CD4-positive, alpha-beta T cell treated with Interleukin-17A for 1 hour (primary cell): ENCODE results near the gene PNPLA1.

Experiments used
- DNase-seq: peaks from one replicate; pipeline ENCODE4 v3.0.0-alpha.2; 2020

The PNPLA1 gene, protein sequence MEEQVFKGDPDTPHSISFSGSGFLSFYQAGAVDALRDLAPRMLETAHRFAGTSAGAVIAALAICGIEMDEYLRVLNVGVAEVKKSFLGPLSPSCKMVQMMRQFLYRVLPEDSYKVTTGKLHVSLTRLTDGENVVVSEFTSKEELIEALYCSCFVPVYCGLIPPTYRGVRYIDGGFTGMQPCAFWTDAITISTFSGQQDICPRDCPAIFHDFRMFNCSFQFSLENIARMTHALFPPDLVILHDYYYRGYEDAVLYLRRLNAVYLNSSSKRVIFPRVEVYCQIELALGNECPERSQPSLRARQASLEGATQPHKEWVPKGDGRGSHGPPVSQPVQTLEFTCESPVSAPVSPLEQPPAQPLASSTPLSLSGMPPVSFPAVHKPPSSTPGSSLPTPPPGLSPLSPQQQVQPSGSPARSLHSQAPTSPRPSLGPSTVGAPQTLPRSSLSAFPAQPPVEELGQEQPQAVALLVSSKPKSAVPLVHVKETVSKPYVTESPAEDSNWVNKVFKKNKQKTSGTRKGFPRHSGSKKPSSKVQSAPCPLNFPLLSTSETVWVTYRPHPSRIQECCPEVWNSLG

DNA sequence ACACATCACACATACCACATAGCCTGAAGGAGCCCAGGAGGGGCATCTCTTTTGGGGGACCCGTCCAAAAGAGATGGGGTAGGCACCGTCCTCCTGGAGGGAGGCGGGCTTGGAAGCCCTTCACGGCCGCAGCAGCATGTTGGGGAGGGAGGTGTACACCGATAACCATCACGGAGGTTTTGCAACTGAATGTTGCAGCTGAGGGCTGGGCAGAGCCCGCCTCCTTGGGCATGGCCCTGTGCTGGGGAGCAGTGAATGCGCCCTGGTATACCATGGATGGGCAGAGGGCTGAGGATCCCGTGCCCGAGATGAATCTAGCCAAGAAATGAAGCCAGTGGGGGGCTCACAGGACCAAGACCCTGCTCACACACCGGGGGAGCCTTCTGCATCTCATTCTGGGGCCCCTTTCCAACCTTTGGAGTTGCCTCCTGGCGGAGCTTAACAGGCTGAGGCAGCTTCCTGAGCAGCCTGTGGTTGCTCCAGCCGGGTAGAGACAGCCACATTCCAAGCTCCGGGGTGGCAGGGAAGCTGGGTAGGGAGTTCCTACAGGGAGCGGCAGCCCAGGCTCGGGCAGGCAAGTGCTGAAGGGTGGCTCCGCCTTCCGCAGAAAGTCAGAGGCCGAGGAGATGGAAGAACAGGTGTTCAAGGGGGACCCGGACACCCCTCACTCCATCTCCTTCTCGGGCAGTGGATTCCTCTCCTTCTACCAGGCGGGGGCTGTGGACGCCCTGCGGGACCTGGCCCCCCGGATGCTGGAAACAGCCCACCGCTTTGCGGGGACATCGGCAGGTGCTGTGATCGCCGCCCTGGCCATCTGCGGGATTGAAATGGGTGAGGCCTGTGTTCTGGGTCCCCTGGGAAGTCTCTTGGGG lies at the start of gene PNPLA1:
Gene PNPLA1, plus strand, starts transcription at position 227 of the 872 bp plus-strand sequence. Its CDS starts 400 bp downstream, at position 627.
- no peak for DNase-seq

DNA sequence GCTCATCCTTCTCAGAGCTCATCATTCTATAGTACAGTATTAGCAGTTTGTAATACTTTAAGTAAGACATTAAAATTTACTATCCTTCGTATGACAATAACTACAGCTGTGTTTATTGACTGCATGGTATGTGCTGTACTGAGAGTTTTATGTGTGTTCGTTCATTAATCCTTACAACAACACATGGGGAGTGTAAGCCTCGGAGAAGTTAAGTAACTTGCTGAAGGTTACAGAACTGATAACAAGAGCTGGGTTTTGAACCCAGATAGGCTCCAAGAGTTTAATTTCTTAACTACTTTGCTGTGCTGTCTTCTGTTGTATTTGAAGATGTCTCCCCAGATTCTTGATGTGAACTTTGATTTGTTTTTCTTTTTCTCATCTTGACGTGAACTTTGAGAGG lies 49.6 kb upstream of the PNPLA1 start:
- DNase-seq: no peak

DNA sequence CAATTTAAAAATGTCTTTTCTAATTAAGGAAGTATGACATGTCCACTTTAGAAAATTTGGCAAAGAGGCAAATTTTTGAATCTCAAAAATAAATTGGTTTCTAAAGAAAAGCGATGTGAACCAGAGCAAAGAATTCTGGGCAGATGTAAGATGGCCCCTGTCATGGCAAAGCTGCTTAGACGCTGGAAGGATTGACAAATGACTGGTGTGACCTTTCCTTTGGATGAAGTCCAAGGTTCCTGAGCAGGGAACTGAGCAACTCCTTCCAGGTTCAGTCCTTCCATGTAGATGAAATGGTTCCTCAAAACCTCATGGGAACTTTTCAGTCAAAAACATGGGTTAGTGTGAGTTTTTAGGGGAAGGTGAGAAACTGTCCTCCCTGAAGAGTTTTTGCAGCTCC lies 48.2 kb upstream of the PNPLA1 start:
- no peak for DNase-seq

DNA sequence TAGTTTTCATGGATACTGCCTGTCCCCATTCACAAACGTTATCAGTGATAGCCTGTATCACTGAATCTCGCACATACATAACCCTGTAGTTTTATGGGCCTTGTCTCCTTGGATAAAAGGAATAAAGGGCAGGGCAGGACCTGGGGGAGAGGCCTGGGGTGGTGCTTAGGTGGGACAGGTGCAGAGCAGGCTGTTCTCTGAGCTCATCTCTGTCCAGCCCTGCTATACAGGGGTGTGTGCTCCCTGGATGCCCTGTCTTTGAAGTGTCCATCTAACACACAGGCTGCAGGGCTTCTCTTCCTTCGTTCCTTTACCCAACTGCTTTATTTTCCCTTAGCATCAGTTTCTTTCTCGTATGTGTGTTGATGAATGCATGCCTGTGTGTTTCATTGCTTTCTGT lies 46.9 kb upstream of the PNPLA1 start:
- no peak for DNase-seq

DNA sequence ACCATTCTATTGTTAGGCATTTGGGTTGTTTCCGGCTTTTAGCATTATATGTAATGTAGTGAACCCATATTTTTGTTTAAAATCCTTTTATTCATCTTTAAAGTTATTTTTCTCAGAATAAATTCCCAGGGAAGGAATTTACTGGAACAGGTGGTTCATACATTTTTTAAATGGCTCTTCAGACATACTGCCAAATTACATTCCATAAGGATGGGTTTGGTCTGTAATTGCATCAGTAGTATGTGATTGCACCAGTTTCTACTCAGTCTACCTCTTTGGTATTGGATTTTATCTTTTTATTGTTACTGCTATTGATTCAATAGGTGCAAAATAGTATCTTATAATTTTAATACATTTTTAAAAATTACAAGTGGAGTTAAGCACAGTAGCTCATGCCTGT lies 46.2 kb upstream of the PNPLA1 start:
- no peak for DNase-seq

DNA sequence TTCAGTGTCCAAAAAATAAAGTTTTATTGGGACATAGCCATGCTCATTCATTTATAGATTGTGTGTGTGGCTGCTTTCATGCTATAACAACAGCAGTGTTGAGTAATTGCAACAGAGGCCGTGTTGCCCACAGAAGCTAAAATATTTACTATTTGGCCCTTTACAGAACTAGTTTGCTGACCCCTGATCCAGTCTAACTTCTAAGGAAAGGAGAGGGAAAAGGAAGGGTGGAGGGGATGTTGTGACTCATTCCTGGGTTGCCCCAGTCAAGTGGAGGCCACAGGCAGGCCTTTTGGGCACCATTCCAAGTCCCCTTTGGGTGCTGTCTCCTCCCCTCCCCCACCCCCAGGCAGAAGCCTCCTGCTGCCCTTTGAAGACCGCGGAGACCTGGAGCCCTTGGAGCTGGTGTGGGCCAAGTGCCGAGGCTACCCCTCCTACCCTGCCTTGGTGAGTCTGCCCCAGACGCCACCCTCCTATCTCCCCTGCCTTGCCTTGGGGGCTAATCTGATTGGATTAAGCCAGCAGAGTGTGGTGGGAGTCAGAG lies 44.9 kb upstream of the PNPLA1 start:
- DNase-seq: no peak

DNA sequence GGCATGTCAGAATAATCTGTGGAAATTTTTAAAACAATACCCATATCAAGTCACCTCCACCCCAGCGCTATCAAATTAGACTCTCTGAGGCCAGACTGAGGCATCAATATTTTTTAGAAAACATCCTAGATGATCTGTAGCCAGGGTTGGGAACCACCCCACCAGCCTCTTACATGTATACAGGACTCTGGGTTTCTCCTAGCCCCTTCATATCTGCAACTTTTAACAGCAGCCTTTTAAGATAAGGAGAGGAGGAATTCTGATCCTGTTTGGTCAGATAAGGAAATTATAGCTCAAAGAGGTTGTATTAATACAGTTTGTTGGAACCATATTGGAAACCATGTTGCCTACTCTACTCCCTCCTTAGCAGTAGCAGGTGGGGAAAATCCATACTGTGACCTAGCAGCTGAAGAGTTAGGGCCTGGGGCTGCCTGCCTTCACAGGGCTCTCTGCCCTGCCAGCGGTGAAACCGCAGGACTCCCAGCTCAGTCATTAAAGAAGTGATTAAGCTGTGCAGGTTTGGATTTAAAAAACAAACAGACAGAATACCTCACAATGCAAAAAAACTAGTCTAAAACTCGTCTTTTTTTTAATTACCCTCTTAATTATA lies 43.3 kb upstream of the PNPLA1 start:
- DNase-seq: no peak

DNA sequence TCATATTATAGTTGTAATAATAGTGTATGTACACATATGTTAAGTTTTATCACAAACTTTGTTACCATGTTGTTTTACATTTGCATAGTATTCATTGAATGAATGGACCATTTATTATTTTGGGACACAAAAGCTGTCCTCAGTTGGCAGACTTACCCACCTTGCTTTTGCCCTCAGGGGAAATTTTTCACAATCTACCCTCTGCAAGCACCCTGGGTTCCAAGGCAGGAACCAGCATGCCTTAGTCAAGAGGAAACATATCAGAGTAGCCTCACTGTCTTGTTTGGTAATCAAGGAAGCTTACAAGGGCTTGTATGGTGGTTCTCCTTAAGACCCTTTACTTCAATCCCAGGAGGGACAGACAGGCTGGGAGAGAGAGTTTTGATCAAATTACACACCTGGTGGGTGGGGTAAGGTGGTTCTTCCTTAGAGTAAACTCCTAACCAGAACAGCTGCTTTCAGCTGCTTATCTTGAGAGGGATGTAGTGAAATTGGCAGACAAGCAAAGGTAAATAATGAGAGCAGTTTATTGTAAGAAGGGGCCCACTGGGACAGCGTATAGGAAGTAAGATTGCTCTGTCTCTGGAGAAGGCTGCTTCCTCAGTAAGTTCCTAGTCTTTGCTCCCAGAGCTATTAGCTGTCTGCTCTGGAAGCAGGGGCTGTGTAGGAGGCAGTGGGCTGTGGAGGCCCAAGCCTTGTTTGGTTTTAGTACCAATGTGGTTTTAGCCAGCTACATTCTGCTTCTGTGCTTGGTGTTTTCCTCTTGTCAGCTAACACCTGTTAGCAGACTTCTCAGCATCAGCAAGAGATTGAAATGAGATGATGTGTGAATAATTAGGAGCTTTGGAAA lies 42.3 kb upstream of the PNPLA1 start:
- DNase-seq: no peak

DNA sequence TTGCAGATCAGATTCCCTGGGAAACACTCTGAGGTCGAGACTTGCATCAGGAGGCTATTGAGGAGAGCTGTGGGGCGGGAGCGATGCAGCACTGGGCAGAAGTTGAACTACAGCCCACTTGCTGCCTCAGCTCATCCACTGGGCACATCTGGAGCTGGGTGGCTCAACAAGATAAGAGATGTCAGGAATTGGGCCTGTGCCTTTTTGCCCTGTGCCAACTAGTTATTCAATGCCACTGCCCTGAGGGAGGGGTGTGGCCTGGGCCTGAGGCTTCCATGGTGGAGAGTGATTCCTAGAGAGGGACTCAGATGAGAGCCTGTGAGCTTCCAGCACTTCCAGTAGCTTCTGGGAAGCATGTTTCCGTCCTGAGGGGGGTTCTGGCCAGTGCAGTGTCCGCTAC lies 40.6 kb upstream of the PNPLA1 start:
- no peak for DNase-seq

DNA sequence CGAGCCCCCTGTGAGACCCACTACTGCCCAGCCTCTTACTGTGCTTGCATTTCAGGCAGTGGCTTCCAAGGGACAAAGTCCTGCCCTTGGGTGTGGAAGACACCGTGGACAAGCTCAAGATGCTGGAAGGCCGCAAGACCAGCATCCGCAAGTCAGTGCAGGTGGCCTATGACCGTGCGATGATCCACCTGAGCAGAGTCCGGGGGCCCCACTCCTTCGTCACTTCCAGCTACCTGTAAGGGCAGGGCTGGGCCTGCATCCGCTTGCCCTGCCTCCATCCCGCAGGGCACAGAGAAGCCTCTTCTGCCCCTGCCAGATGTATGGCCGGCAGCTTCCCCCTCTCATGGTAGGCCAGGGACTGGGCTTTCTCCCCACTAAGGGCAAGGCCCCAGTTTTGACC lies 39.5 kb upstream of the PNPLA1 start:
- DNase-seq: no peak

DNA sequence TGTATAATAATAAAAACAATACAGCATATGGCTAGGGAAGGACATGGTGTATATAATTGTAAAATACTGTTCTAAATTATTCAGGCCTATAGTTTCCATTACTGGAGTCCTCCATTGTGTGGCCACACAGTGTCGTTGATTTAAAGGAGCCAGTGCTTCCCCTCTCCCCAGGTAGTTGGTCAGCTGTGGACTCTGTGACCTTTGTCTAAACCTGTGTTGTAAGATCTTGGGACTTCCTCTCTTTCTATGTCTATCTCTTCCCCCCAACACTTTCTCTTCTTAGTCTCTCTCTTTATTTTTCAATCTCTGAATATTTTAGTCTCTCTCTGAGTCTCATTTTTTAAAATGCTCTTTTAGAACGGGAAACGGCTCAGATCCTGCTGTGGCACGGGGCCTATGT lies 37.7 kb upstream of the PNPLA1 start:
- no peak for DNase-seq

DNA sequence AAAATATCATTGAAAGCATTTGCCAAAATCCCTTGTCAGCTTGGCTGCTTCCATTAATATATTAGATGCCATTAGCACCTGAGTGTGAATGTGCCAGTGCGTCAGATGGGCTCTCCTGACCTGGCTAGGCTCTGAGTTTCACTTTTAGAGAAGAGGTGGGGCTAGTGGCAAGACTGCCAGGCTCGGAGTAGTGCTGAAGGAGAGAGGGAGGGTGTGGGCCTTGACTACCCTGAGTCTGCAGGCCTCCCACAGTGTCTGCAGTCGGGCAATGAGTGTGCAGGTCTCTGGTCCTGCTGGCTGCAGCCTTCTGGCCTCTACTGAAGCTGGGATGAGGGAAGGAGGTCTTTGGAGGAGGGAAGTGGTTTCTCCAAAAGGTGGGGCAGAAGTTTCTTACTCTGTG lies 34.6 kb upstream of the PNPLA1 start:
- no peak for DNase-seq

DNA sequence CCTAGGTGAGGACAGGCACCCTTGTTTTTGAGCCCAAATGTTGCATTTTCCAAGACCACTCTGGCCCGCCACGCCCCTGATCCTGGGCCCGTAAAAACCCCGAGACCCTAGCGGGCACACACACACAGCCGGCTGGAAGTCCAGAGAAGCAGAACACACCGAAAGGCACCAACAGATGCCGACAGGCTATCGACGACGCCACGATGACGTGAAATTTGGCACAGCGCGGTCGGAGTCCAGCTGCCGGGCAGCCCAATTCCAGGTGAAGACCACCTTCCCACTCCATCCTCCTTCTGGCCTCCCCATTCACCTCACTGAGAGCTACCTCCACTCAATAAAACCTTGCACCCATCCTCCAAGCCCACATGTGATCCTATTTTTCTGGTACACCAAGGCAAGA lies 34.0 kb upstream of the PNPLA1 start:
- DNase-seq: no peak

DNA sequence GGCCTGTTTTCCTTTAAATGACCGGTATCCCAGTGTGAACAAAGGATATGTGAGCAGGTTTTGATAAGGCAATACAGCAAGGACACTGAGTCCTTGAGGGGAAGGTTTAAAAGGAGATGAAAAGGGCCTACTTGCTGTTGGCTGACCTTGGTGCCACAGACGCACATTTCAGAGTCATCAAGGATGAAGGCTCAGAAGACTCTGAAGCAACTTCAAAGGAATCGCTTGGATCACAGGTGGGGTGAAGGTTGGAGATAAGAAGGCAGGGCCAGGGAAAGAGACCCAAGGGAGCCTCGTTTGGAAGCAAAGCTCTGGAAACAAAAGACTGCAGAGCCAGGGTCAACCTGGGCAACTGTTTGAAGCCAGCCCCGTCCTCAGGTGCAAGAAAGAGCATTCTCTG lies 30.1 kb upstream of the PNPLA1 start:
- DNase-seq: no peak

DNA sequence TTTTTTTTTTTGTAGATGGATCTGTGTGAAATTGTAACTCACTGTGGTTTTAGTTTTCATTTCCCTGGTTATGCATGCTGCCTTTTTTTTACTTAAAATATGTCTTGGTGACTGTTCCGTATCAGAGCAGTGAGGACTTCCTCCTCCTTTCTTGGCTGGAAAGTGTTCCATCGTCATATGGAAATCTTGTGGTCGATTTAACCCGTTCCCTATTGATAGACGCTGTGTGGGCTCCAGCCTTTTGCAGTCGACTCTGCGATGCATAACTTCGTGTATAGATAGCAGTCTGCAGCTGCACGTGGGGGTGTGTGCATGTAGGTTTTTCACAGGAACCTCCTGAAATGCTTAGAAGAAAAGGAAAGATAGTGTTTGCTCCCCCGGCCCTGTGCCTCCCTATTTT lies 28.1 kb upstream of the PNPLA1 start:
- DNase-seq: no peak

DNA sequence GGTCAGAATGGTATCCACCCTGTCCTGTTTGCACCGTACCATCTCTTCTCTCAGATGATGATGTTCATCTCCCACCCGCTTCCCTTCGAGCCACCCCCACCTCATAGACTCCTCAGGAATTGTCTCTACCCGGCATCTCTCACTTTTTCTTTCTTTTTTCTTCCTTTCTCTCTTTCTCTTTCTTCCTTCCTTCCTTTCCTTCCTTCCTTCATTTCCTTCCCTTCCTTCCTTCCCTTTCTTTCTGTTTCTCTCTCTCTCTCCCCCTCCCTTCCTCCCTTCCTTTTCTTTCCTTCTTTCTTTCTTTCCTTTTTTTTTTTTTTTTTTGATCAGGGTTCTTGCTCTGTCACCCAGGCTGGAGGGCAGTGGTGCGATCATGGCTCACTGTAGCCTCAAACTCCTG lies 27.7 kb upstream of the PNPLA1 start:
- no peak for DNase-seq

DNA sequence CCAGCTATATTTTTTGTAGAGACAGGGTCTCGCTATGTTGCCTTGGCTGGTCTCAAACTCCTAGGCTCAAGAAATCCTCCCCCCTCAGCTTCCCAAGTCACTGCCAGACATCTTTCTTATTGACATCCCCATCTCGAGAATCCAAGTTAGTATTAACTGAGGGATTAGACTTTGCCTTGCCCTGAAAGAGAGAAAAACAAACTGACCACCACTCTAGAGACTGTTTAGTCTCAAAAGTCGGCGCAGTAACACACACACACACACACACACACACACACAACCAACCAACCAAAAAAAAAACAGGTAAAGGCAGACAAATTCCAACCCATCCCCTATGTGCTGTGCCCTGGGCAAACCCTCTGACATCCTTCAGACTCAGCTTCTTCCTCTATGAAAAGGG lies 27.2 kb upstream of the PNPLA1 start:
- no peak for DNase-seq

DNA sequence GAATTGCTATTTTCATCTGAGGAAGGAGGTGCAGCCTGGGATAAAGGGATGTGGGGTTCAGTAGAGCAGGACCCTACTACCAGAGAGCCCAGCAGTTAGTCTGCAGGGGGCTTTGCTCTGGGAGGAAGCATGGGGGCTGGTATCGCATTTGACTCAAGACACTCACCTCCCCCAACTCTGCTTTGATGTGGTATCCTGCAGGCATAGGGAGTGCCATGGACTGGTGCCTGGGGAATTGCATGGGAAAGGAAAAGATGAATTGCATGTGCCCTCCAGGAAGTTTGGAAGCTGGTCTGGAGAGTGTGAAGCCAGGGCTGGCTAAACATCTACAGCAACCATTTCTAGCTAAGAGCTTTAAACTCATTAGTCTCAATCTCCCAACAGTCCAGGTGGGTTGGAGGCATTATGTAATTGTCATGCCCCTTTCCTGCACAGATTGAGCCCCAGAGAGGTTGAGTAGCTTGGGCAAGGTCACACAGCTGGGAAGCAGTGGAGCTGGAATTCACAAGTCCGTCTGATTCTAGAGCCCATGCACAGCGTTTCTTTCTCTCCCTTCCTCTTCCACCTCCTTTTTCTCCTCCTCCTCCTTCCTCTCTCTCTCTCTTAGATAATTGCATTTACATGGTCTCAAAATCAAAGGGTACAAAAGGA lies 26.2 kb upstream of the PNPLA1 start:
- no peak for DNase-seq

DNA sequence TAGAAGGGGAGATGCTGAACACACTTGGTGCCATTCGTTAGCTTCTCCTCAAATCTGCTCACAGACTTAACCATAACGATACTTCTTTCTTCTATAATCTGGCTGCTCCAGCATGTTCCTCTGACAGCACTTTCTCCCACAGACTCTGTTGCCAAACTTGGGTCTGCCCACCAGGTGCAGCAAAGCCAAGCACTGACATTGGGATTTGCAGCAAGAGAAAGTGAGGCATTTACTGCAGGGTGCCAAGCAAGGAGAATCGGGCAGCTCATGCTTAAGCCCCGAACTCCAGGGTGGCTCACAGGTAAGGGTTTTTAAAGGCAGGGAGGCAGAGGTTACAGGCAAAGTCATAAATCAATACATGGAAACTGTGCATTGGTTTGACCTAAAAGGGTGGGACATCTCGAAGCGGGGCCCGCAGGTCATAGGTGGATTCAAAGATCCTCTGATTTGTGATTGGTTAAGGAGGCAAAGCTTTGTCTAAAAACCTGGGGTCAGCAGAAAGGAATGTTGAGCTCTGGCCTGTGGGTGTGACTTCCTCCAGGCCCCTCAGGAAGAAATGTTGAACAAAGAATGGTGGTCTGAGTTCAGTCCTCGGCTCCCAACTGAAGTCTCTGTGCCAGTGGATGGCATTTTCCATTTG lies 25.1 kb upstream of the PNPLA1 start:
- no peak for DNase-seq

DNA sequence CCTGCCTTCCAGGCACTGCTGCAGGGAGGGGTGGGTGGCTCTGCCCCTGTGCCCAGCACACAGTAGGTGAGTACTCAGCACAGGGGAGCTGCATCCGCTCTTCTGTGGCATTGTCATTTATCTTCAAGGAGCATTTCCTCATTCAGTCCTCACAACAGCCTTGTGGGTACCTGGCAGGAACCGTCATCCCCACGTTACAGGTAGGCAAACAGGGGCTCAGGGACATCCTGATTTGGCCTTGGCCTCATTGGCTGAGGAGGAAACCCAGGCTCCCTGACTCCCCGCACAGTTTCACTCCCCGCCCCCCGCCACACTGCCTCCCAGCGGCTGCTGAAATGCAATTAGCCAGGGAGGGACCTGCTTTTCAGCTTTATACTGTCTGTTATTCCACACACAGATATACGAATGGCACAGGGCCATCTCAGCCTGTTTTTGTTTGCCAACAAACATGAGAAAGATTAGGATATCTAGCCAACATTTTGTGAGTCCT lies 24.2 kb upstream of the PNPLA1 start:
- DNase-seq: peak; percentile 10
